ENCODE measurements around the gene BCAR3. TPM values are rescaled to one million over a fixed set of nuclear protein-coding genes. Genes with fewer than 3 reads are reported as not detected.

The BCAR3 gene
- total RNA-seq, 2 donors from 2014 or later = 7.9 to 10.9 TPM

- 71 to 90% methylated on average over 1 of the region's 1 CpG for WGBS, 2 donors
- no peak overlapping the region for H3K4me3 ChIP-seq
- no peaks in the 10 kb centered on the region for H3K36me3 ChIP-seq (replicated peaks in 1 of 2; ENCODE audit: insufficient read depth in 1 of 2, low read depth in 2 of 2)
- DNase-seq (no peak), ATAC-seq (no peak)
- no peak for TF ChIP-seq CTCF (IDR thresholded peaks at IDR 0.05)
- no peak for TF ChIP-seq POLR2A (IDR thresholded peaks at IDR 0.05)
- no peaks in the 10 kb centered on the region for H3K4me1 ChIP-seq
- intact Hi-C loops (cut with DNase I) = no loop called here
- H3K27ac ChIP-seq = no peak overlapping the region
- no peaks in the 10 kb centered on the region for H3K27me3 ChIP-seq
- H3K9me3 ChIP-seq = no peaks in the 10 kb centered on the region
Observed at GRCh38 chr1:93528412-93528811, 153.2 kb downstream of the BCAR3 start.

GRCh38 chr1:93526431-93526830, 155.2 kb downstream of the BCAR3 start:
- DNase-seq = no peak
- WGBS, 2 donors = 88% methylated on average over 2 of the region's 2 CpGs

GRCh38 chr1:93525431-93525830, 156.2 kb downstream of the BCAR3 start:
- no peak for ATAC-seq
- H3K4me3 ChIP-seq = no peak overlapping the region

More at GRCh38 chr1:93526431-93526830, 155.2 kb downstream of the BCAR3 start:
- Histone ChIP-seq H3K27ac (no peak overlapping the region), H3K4me3 (no peak overlapping the region), H3K4me1 (no peaks in the 10 kb centered on the region), H3K27me3 (no peaks in the 10 kb centered on the region), H3K9me3 (no peaks in the 10 kb centered on the region), H3K36me3 (replicated peaks in 1 of 2; ENCODE audit: insufficient read depth in 1 of 2, low read depth in 2 of 2) (no peaks in the 10 kb centered on the region)
- intact Hi-C loops (cut with DNase I) = no loop called here
- TF ChIP-seq CTCF (IDR thresholded peaks at IDR 0.05) = no peak
- no peak for TF ChIP-seq POLR2A (IDR thresholded peaks at IDR 0.05)
- no peak for ATAC-seq

GRCh38 chr1:93522721-93523120, 158.9 kb downstream of the BCAR3 start:
- H3K27me3 ChIP-seq = no peaks in the 10 kb centered on the region
- no peaks in the 10 kb centered on the region for H3K36me3 ChIP-seq (replicated peaks in 1 of 2; ENCODE audit: insufficient read depth in 1 of 2, low read depth in 2 of 2)
- intact Hi-C loops (cut with DNase I) = no loop called here
- H3K4me1 ChIP-seq = peaks cover 11% of the 10 kb centered on the region
- no peak for DNase-seq
- TF ChIP-seq CTCF (IDR thresholded peaks at IDR 0.05) (no peak), POLR2A (IDR thresholded peaks at IDR 0.05) (no peak)
- ATAC-seq = no peak
- H3K9me3 ChIP-seq = no peaks in the 10 kb centered on the region
- no peak overlapping the region for H3K4me3 ChIP-seq
- WGBS, 2 donors = 79 to 80% methylated on average over 4 of the region's 4 CpGs
- H3K27ac ChIP-seq = no peak overlapping the region

More at GRCh38 chr1:93525431-93525830, 156.2 kb downstream of the BCAR3 start:
- no peak overlapping the region for H3K27ac ChIP-seq
- no peak for DNase-seq
- H3K36me3 ChIP-seq (replicated peaks in 1 of 2; ENCODE audit: insufficient read depth in 1 of 2, low read depth in 2 of 2) = no peaks in the 10 kb centered on the region
- H3K4me1 ChIP-seq = no peaks in the 10 kb centered on the region
- 33 to 34% methylated on average over 1 of the region's 1 CpG for WGBS, 2 donors
- intact Hi-C loops (cut with DNase I) = no loop called here
- H3K27me3 ChIP-seq = no peaks in the 10 kb centered on the region
- TF ChIP-seq POLR2A (IDR thresholded peaks at IDR 0.05) (no peak), CTCF (IDR thresholded peaks at IDR 0.05) (no peak)
- H3K9me3 ChIP-seq = no peaks in the 10 kb centered on the region

- Histone ChIP-seq H3K27ac (no peak overlapping the region), H3K4me3 (no peak overlapping the region), H3K27me3 (no peaks in the 10 kb centered on the region), H3K36me3 (replicated peaks in 1 of 2; ENCODE audit: insufficient read depth in 1 of 2, low read depth in 2 of 2) (no peaks in the 10 kb centered on the region), H3K4me1 (peaks cover 11% of the 10 kb centered on the region), H3K9me3 (no peaks in the 10 kb centered on the region)
- intact Hi-C loops (cut with DNase I) = no loop called here
- TF ChIP-seq POLR2A (IDR thresholded peaks at IDR 0.05) (no peak), CTCF (IDR thresholded peaks at IDR 0.05) (no peak)
- WGBS, 2 donors = 76 to 91% methylated on average over 2 of the region's 2 CpGs
- DNase-seq (no peak), ATAC-seq (no peak)
Observed at GRCh38 chr1:93521618-93522017, 160.0 kb downstream of the BCAR3 start.
